ENCODE measurements around the gene FGF12.

FGF12 gene

GRCh38 chr3:192277477-192277876 is 449.9 kb downstream of the FGF12 start:
- DNase-seq (ENCODE audit: extremely low spot score): no peak
- TF ChIP-seq ARNT (IDR thresholded peaks at IDR 0.05) (no peak), NFRKB (IDR thresholded peaks at IDR 0.05) (no peak), CTBP1 (IDR thresholded peaks at IDR 0.05; ENCODE audit: borderline replicate concordance) (no peak), FOXA1 (IDR thresholded peaks at IDR 0.05) (no peak), ZNF384 (IDR thresholded peaks at IDR 0.05) (no peak), BHLHE40 (IDR thresholded peaks at IDR 0.05; ENCODE audit: borderline replicate concordance) (no peak), ELF4 (IDR thresholded peaks at IDR 0.05) (no peak), FOXM1 (IDR thresholded peaks at IDR 0.05; ENCODE audit: borderline replicate concordance) (no peak), TARDBP (IDR thresholded peaks at IDR 0.05) (no peak), HDGF (IDR thresholded peaks at IDR 0.05; ENCODE audit: borderline replicate concordance) (no peak), LEF1 (IDR thresholded peaks at IDR 0.05; ENCODE audit: borderline replicate concordance) (no peak)
- ChIA-PET CTCF (no interaction called here), POLR2A (no interaction called here)

DNA sequence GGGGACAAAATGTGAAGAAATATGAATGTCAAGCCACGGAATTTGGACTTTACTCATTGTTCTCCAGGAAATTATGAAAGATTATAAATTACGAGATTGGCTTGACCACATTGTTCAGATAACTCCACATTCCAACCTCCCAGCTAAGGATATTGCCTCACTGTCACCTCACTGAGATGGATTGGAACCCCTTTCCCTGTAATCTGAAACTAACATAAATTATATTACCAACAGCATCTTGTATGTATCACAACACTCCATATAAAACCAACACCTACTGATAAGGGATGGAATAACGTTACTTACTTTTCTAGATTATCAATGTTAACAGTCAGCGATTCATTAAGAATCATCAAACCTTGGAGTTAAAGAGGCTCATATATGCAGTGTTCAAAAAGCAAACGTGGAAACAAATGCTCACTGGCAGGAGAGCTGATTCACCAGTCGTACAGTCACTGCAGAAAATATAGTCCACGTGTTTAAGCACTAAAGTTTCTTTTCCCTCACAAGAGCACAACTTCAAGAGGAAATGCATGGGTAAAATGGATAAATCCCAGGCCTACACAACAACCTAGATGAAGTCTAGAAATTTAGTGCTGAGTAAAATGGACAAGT is 451.5 kb downstream of the FGF12 start:
- TF ChIP-seq BHLHE40 (IDR thresholded peaks at IDR 0.05; ENCODE audit: borderline replicate concordance) (no peak), NFRKB (IDR thresholded peaks at IDR 0.05) (no peak), FOXK2 (IDR thresholded peaks at IDR 0.05) (no peak), LEF1 (IDR thresholded peaks at IDR 0.05; ENCODE audit: borderline replicate concordance) (no peak), ARNT (IDR thresholded peaks at IDR 0.05) (no peak), TARDBP (IDR thresholded peaks at IDR 0.05) (no peak), SP1 (IDR thresholded peaks at IDR 0.05) (no peak), HDGF (IDR thresholded peaks at IDR 0.05; ENCODE audit: borderline replicate concordance) (no peak), L3MBTL2 (conservative IDR thresholded peaks at IDR 0.05) (no peak), ELF4 (IDR thresholded peaks at IDR 0.05) (no peak), FOXA1 (IDR thresholded peaks at IDR 0.05) (no peak), CTBP1 (IDR thresholded peaks at IDR 0.05; ENCODE audit: borderline replicate concordance) (no peak), SUZ12 (IDR thresholded peaks at IDR 0.05) (no peak), FOXM1 (IDR thresholded peaks at IDR 0.05; ENCODE audit: borderline replicate concordance) (no peak), ZNF384 (IDR thresholded peaks at IDR 0.05) (no peak)
- TF ChIP-seq, protein P1, sequence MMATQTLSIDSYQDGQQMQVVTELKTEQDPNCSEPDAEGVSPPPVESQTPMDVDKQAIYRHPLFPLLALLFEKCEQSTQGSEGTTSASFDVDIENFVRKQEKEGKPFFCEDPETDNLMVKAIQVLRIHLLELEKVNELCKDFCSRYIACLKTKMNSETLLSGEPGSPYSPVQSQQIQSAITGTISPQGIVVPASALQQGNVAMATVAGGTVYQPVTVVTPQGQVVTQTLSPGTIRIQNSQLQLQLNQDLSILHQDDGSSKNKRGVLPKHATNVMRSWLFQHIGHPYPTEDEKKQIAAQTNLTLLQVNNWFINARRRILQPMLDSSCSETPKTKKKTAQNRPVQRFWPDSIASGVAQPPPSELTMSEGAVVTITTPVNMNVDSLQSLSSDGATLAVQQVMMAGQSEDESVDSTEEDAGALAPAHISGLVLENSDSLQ (IDR thresholded peaks at IDR 0.05): no peak
- ChIA-PET POLR2A (no interaction called here), CTCF (no interaction called here)
- DNase-seq (ENCODE audit: extremely low spot score): no peak

DNA sequence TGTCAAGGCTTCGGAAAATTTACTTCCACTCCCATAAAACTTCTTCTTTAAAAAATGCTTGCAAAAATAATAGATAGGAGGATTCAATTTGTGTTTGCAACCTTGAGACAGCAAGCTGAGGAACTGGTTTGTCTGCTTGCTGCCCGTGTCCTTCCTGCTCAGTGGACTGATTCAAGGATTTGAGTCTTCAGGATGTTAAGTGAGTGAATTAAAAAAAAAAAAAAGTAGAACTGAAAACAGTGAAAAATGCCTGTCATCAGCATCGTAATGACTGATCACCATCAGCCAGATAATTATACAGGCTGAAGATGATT is 453.7 kb downstream of the FGF12 start:
- POLR2A ChIA-PET: no interaction called here
- CTCF ChIA-PET: no interaction called here
- TF ChIP-seq SUZ12 (IDR thresholded peaks at IDR 0.05): no peak
- TF ChIP-seq SP1 (IDR thresholded peaks at IDR 0.05): no peak
- no peak for TF ChIP-seq NFRKB (IDR thresholded peaks at IDR 0.05)
- TF ChIP-seq ZNF384 (IDR thresholded peaks at IDR 0.05): no peak
- no peak for DNase-seq (ENCODE audit: extremely low spot score)

DNA sequence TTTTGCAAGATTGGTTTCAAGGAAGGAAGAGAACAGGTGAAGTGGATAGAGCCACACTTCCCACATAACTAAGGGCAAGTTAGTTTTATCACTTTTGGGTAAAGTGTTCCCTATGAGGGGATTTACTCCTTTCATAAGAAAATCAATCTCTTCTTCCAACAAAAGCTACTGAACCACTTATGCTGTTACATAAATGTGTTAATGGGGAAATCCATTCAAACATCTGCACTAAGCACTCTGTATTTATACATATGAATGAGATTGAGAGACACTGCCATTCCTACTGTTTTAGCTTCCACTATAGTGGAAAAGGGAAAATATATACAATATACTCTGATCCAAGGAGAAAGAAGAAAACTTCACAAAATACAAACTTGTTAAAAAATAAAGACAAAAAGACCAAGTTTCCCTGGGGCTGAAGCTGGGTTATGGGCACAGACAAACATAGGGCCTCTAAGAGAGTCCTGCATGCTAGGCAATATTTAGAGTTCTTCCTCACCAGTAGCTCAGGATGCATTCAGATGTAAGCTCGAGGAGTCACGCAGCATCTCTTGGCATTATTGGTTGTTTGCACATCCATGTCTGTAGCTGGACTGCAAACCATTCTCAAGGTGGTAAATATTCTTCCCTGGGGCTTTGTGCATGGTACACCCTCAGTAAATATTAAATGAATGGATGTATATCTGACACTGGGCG is 454.2 kb downstream of the FGF12 start:
- DNase-seq (ENCODE audit: extremely low spot score): no peak
- POLR2A ChIA-PET: no interaction called here
- CTCF ChIA-PET: interaction anchor here (0.5 kb wide), 1 partner anchor 86 kb away, joined by 3 read pairs; no protein-coding TSS in a partner anchor
- TF ChIP-seq ARNT (IDR thresholded peaks at IDR 0.05) (no peak), CTBP1 (IDR thresholded peaks at IDR 0.05; ENCODE audit: borderline replicate concordance) (no peak), LEF1 (IDR thresholded peaks at IDR 0.05; ENCODE audit: borderline replicate concordance) (no peak)

GRCh38 chr3:192262001-192262400 is 465.3 kb downstream of the FGF12 start:
- no peak for DNase-seq (ENCODE audit: extremely low spot score)
- ChIA-PET POLR2A (no interaction called here), CTCF (no interaction called here)
- TF ChIP-seq, protein P1 (IDR thresholded peaks at IDR 0.05): no peak
- TF ChIP-seq LEF1 (IDR thresholded peaks at IDR 0.05; ENCODE audit: borderline replicate concordance) (no peak), ARNT (IDR thresholded peaks at IDR 0.05) (no peak), BHLHE40 (IDR thresholded peaks at IDR 0.05; ENCODE audit: borderline replicate concordance) (no peak), ELF4 (IDR thresholded peaks at IDR 0.05) (no peak), FOXK2 (IDR thresholded peaks at IDR 0.05) (no peak), HDGF (IDR thresholded peaks at IDR 0.05; ENCODE audit: borderline replicate concordance) (no peak), TARDBP (IDR thresholded peaks at IDR 0.05) (no peak), SP1 (IDR thresholded peaks at IDR 0.05) (no peak), FOXA1 (IDR thresholded peaks at IDR 0.05) (no peak), FOXM1 (IDR thresholded peaks at IDR 0.05; ENCODE audit: borderline replicate concordance) (no peak), L3MBTL2 (conservative IDR thresholded peaks at IDR 0.05) (no peak), NFRKB (IDR thresholded peaks at IDR 0.05) (no peak), SUZ12 (IDR thresholded peaks at IDR 0.05) (no peak)

- ChIA-PET POLR2A (no interaction called here), CTCF (no interaction called here)
- TF ChIP-seq CTBP1 (IDR thresholded peaks at IDR 0.05; ENCODE audit: borderline replicate concordance): no peak
- no peak for TF ChIP-seq BHLHE40 (IDR thresholded peaks at IDR 0.05; ENCODE audit: borderline replicate concordance)
- TF ChIP-seq FOXM1 (IDR thresholded peaks at IDR 0.05; ENCODE audit: borderline replicate concordance): no peak
- TF ChIP-seq L3MBTL2 (conservative IDR thresholded peaks at IDR 0.05): no peak
- TF ChIP-seq, protein P1 (IDR thresholded peaks at IDR 0.05): no peak
- no peak for TF ChIP-seq ARNT (IDR thresholded peaks at IDR 0.05)
- TF ChIP-seq SP1 (IDR thresholded peaks at IDR 0.05): no peak
- TF ChIP-seq SUZ12 (IDR thresholded peaks at IDR 0.05): no peak
- no peak for TF ChIP-seq LEF1 (IDR thresholded peaks at IDR 0.05; ENCODE audit: borderline replicate concordance)
- no peak for TF ChIP-seq FOXK2 (IDR thresholded peaks at IDR 0.05)
- no peak for TF ChIP-seq ZNF384 (IDR thresholded peaks at IDR 0.05)
- no peak for TF ChIP-seq TARDBP (IDR thresholded peaks at IDR 0.05)
- no peak for TF ChIP-seq FOXA1 (IDR thresholded peaks at IDR 0.05)
- no peak for TF ChIP-seq HDGF (IDR thresholded peaks at IDR 0.05; ENCODE audit: borderline replicate concordance)
- TF ChIP-seq ELF4 (IDR thresholded peaks at IDR 0.05): no peak
- no peak for TF ChIP-seq NFRKB (IDR thresholded peaks at IDR 0.05)
- no peak for DNase-seq (ENCODE audit: extremely low spot score)
Measured at GRCh38 chr3:192261135-192261534, 466.2 kb downstream of the FGF12 start.
